ENCODE measurements around the gene SLC27A5.

DNA sequence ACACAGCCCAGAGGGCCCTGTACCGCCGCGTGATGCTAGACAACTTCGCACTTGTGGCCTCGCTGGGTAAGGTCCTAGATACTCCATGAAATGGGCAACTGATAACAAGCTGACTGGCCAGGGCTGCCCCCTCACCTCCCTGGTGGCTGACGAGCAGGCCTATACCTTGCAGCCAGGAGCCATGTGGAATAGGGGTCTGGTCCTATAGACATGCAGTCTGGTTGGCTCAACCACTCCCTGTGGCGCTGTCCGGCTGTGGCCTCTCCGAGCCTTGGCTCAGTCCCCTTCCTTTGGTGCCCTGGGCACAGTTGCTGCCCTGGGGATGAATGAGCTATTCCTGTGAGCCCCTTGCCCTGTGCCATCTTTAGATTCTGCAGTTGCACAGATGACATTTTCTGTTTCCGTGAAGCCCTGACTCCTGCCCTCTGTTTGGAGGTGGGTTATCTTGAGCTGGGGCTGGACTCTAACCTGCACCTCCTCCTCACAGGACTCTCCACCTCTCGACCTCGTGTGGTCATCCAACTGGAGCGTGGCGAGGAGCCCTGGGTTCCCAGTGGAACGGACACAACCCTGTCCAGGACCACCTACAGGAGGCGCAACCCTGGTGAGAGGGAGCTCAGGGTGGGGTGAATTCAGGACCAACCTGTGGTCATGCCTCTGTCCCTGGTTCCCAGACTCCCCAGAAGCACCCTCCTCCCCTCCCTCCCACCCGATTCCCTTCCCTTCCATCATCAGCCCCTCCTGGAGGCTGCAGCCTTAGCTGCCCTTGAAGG lies 42.4 kb downstream of the SLC27A5 start:
- no peak for TF ChIP-seq EZH2phosphoT487 (IDR thresholded peaks at IDR 0.05; ENCODE audit: low read depth, severe bottlenecking, unreplicated experiment)
- no peak for TF ChIP-seq EZH2 (IDR thresholded peaks at IDR 0.05; ENCODE audit: borderline replicate concordance)

Measured in hepatocyte (in vitro differentiated cells).